DND-41 (cell line): Measurements from ENCODE around the gene CDCA3.

Source experiments
- ATAC-seq: fragments of 200-7000 bp; cut with Tn5 transposase; 3 replicates; pipeline ENCODE4 v1.9.1; 2021; ENCODE audit warnings: low read depth; ENCODE audit not compliant: insufficient read depth
- DNase-seq: peaks from one replicate; pipeline ENCODE4 v3.0.0-alpha.2; 2020
- H2AFZ ChIP-seq: 2 replicates; pipeline ENCODE4 v1.6.0; 2012; ENCODE audit warnings: low read depth, low read length
- H3K27ac ChIP-seq: 2 replicates; pipeline ENCODE4 v1.5.1; 2012; ENCODE audit warnings: low read length, inconsistent platforms
- H3K27me3 ChIP-seq: fragments of 200-600 bp; sonication (generic); 2 replicates; pipeline ENCODE4 v1.6.0; 2012; ENCODE audit warnings: low read length, mild to moderate bottlenecking, inconsistent platforms; ENCODE audit not compliant: insufficient read depth, poor library complexity
- H3K36me3 ChIP-seq: 2 replicates; pipeline ENCODE4 v1.5.1; 2012; ENCODE audit warnings: low read length, inconsistent platforms; ENCODE audit not compliant: insufficient read depth
- H3K4me1 ChIP-seq: 2 replicates; pipeline ENCODE4 v1.5.1; 2012; ENCODE audit warnings: mild to moderate bottlenecking, low read length; ENCODE audit not compliant: insufficient read depth
- H3K4me2 ChIP-seq: 2 replicates; pipeline ENCODE4 v1.6.0; 2012; ENCODE audit warnings: mild to moderate bottlenecking, moderate library complexity, low read length, inconsistent platforms; ENCODE audit not compliant: insufficient read depth
- H3K4me3 ChIP-seq, 2 experiments: fragments of 200-600 bp in 1 of 2; shearing (Covaris generic) in 1 of 2; 2 replicates each; pipeline ENCODE4 v1.5.1; 2012 to 2016; ENCODE audit warnings: inconsistent platforms in 2 of 2, low read length in 2 of 2, mild to moderate bottlenecking in 2 of 2, low read depth in 1 of 2, moderate library complexity in 1 of 2
- H3K79me2 ChIP-seq: 2 replicates; pipeline ENCODE4 v1.6.0; 2012; ENCODE audit warnings: low read length, inconsistent platforms; ENCODE audit not compliant: insufficient read depth
- H3K9ac ChIP-seq: 2 replicates; pipeline ENCODE4 v1.6.0; 2012; ENCODE audit warnings: low read depth, mild to moderate bottlenecking, inconsistent platforms, low read length, moderate library complexity
- H3K9me3 ChIP-seq: 2 replicates; pipeline ENCODE4 v1.5.1; 2012; ENCODE audit warnings: low read length, moderate library complexity, mild to moderate bottlenecking, inconsistent platforms; ENCODE audit not compliant: insufficient read depth, severe bottlenecking
- H4K20me1 ChIP-seq: 2 replicates; pipeline ENCODE4 v1.6.0; 2012; ENCODE audit warnings: low read length; ENCODE audit not compliant: insufficient read depth
- EZH2 ChIP-seq: IDR thresholded peaks from 3 replicates; pipeline ENCODE4 v1.6.1; 2012; ENCODE audit warnings: borderline replicate concordance, low read depth, mild to moderate bottlenecking, moderate library complexity, low read length, inconsistent platforms; ENCODE audit not compliant: severe bottlenecking
- TF ChIP-seq, protein P1 (sequence below): IDR thresholded peaks from 2 replicates; pipeline ENCODE4 v1.5.1; 2012; ENCODE audit warnings: borderline replicate concordance, low read length, moderate library complexity, mild to moderate bottlenecking; ENCODE audit not compliant: poor library complexity, severe bottlenecking; ENCODE audit errors: extremely low read depth

CDCA3 gene

DNA sequence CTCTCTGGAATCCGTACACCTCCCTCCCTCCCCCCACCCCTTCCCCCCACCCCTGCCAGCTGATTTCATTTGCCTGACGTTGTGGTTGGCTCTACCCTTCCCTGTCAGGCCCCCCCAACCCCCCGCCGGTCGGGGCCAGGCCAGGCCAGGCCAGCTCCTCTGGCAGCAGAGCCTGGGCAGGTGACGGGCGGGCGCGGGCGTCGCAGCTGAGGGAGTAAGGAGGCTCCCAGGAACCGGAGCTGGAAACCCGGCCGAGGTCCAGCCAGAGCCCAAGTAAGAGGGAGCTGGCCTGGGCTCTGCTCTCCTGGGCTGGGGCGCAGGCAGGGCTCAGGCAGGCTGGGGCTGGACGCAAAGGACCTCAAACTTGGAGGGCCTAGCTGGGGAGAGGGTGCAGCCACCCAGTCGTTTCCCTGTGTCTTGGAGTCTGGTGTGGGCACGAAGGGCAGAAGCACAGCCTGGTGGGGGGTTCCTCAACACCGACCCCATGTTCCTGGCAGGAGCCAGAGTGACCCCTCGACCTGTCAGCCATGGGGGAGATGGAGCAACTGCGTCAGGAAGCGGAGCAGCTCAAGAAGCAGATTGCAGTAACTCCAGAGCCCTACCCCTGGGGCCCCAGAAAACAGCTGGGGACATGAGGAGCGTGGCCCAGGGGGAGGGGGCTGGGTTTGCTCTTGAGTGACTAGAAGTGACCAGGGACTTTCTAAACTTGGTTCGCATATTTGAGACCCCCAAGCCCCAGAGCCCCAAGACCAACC lies 10.1 kb downstream of the CDCA3 start, which contains the start of gene GNB3:
Gene GNB3, plus strand, starts transcription at position 165 of the 755 bp plus-strand sequence. Its CDS starts 363 bp downstream, at position 528.
- Histone ChIP-seq H4K20me1 (no peaks in the 10 kb centered on the region), H3K4me3 (no peak within 1 kb of the TSS), H3K4me2 (no peak within 1 kb of the TSS), H2AFZ (no peak within 1 kb of the TSS), H3K27me3 (peaks cover 4% of the 10 kb centered on the region), H3K9ac (no peak within 1 kb of the TSS), H3K79me2 (no peaks in the 10 kb centered on the region), H3K27ac (no peak within 1 kb of the TSS), H3K36me3 (no peaks in the 10 kb centered on the region), H3K9me3 (no peaks in the 10 kb centered on the region), H3K4me1 (no peaks in the 10 kb centered on the region)
- ATAC-seq (no peak), DNase-seq (no peak)
- TF ChIP-seq, protein P1, sequence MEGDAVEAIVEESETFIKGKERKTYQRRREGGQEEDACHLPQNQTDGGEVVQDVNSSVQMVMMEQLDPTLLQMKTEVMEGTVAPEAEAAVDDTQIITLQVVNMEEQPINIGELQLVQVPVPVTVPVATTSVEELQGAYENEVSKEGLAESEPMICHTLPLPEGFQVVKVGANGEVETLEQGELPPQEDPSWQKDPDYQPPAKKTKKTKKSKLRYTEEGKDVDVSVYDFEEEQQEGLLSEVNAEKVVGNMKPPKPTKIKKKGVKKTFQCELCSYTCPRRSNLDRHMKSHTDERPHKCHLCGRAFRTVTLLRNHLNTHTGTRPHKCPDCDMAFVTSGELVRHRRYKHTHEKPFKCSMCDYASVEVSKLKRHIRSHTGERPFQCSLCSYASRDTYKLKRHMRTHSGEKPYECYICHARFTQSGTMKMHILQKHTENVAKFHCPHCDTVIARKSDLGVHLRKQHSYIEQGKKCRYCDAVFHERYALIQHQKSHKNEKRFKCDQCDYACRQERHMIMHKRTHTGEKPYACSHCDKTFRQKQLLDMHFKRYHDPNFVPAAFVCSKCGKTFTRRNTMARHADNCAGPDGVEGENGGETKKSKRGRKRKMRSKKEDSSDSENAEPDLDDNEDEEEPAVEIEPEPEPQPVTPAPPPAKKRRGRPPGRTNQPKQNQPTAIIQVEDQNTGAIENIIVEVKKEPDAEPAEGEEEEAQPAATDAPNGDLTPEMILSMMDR, result no peak
- no peak for TF ChIP-seq EZH2

DNA sequence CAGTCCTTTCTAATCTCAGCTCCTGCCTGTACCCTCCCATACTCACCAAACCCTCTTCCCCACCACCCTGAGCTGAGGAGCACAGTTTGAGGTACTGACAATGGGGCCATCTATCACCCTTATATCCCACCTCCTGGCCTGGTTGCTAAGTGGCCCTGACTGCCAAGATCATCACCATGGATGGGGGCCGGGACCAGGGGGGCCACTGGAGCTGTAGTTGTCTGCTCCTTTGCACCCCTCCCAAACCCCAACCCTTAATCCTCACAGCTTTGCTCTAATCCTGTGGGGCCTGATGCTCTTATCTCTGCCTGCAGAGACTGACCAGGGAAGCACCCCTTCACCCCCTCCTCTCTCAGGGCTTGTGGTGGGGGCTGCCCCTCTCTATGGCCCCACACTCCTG lies 10.8 kb downstream of the CDCA3 start:
- peaks cover 4% of the 10 kb centered on the region for H3K27me3 ChIP-seq
- no peaks in the 10 kb centered on the region for H3K4me1 ChIP-seq
- H3K79me2 ChIP-seq, result no peaks in the 10 kb centered on the region
- H3K4me2 ChIP-seq, result no peak overlapping the region
- DNase-seq (no peak), ATAC-seq (no peak)
- no peaks in the 10 kb centered on the region for H3K36me3 ChIP-seq
- no peak overlapping the region for H3K4me3 ChIP-seq
- no peaks in the 10 kb centered on the region for H4K20me1 ChIP-seq
- no peak overlapping the region for H3K27ac ChIP-seq
- H3K9ac ChIP-seq, result no peak overlapping the region
- TF ChIP-seq, protein P1, result no peak
- no peak for TF ChIP-seq EZH2
- H3K9me3 ChIP-seq, result no peaks in the 10 kb centered on the region
- no peak overlapping the region for H2AFZ ChIP-seq

DNA sequence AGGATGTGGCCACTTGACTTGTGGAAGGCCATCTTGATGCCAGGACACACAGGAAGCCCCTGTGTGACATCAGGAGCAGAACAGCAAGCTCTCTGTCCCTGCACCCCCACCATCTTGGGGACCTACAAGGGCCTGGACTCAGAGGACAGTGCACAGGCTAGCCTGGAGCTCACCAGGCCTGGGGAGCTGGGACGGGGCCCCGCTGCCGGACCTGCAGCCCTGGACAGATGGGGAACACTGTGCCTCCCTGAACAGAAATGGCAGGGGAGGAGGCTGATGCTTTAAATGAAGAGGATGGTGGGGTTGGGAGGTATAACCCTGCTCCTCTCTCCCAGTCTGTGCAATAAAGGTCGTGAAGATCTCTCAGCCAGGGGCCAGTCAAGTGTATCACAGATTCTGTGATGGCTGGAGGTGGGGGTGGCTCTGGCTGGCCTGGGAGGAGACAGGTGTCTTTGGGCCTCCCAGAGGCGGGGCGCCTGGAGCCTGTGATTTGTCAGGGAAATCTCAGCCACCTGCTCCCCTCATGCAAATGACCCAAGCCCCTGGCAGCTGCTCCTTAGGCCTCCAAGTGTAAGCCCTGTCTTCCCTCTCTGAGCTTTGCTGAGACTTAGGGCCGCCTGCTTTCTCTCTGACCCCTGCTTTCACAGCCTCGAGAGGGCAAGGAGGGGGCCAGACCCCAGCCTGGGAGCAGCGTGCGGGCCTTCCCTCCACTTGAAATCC lies 11.4 kb downstream of the CDCA3 start:
- H3K4me2 ChIP-seq, result no peak overlapping the region
- H3K4me1 ChIP-seq, result no peaks in the 10 kb centered on the region
- no peak for ATAC-seq
- no peak overlapping the region for H3K27ac ChIP-seq
- H3K79me2 ChIP-seq, result no peaks in the 10 kb centered on the region
- H3K36me3 ChIP-seq, result no peaks in the 10 kb centered on the region
- no peak overlapping the region for H3K4me3 ChIP-seq
- no peak overlapping the region for H3K9ac ChIP-seq
- no peak overlapping the region for H2AFZ ChIP-seq
- H3K27me3 ChIP-seq, result peaks cover 4% of the 10 kb centered on the region
- no peaks in the 10 kb centered on the region for H4K20me1 ChIP-seq
- no peak for DNase-seq
- TF ChIP-seq, protein P1, result no peak
- TF ChIP-seq EZH2, result no peak
- H3K9me3 ChIP-seq, result no peaks in the 10 kb centered on the region
